ENCODE results near the gene ITM2A. TPM values are rescaled to one million over a fixed set of nuclear protein-coding genes. Genes with fewer than 3 reads are reported as not detected.

Gene ITM2A
- polyA plus RNA-seq, 2 of the 4 experiments (the other 2 are of a cell fraction) = 0.13 to 0.68 TPM

DNA sequence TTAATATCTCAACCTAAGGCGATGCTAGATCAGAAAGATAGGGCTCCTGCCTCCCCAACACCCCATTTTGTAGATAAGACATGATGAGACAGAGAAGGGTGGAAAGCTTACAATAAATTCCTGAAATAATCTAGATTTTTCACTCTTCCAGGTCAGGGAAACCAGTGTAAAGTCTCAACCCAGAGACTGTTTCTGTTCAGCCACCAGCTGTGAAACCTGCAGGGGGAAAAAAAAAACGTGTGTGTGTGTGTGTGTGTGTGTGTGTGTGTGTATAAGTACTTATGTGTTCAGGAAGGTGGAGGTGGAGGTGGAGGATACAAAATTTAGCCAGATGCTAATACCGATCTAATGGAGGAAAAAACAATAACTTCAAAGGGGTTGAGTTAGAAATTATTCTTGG, 773 bp upstream of the ITM2A start:
- ATAC-seq (no peak), FAIRE-seq (no peak), DNase-seq (ENCODE audit: low read depth in 1 of 2, low spot score in 1 of 2) (no peak)
- H3K9me3 ChIP-seq = no peaks in the 10 kb centered on the region
- ChIA-PET POLR2A (no interaction called here), CTCF (no interaction called here)
- 62% methylated on average over 2 of the region's 3 CpGs for WGBS (ENCODE audit: missing lambda C conversion rate)
- H3K4me3 ChIP-seq = no peak overlapping the region
- no peak overlapping the region for H3K4me2 ChIP-seq
- no peaks in the 10 kb centered on the region for H3K4me1 ChIP-seq
- no peak overlapping the region for H3K27ac ChIP-seq
- TF ChIP-seq, protein P1, sequence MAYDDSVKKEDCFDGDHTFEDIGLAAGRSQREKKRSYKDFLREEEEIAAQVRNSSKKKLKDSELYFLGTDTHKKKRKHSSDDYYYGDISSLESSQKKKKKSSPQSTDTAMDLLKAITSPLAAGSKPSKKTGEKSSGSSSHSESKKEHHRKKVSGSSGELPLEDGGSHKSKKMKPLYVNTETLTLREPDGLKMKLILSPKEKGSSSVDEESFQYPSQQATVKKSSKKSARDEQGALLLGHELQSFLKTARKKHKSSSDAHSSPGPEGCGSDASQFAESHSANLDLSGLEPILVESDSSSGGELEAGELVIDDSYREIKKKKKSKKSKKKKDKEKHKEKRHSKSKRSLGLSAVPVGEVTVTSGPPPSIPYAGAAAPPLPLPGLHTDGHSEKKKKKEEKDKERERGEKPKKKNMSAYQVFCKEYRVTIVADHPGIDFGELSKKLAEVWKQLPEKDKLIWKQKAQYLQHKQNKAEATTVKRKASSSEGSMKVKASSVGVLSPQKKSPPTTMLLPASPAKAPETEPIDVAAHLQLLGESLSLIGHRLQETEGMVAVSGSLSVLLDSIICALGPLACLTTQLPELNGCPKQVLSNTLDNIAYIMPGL (CRISPR knock-in tag; IDR thresholded peaks at IDR 0.05; ENCODE audit: borderline replicate concordance) = no peak
- TF ChIP-seq HDAC2 (IDR thresholded peaks at IDR 0.05) (no peak), MAZ (IDR thresholded peaks at IDR 0.05; ENCODE audit: borderline replicate concordance, low read depth, low read length) (no peak), CHD4 (IDR thresholded peaks at IDR 0.05; ENCODE audit: borderline replicate concordance) (no peak), MYC (IDR thresholded peaks at IDR 0.05; ENCODE audit: borderline replicate concordance, low read length) (no peak), ZNF302 (CRISPR knock-in tag; IDR thresholded peaks at IDR 0.05) (no peak), ZC3H11A (IDR thresholded peaks at IDR 0.05) (no peak), RCOR1 (IDR thresholded peaks at IDR 0.05; ENCODE audit: low read depth, low read length) (no peak), RNF2 (IDR thresholded peaks at IDR 0.05; ENCODE audit: borderline replicate concordance, low read depth) (no peak), CBX8 (IDR thresholded peaks at IDR 0.05) (no peak), HOXB5 (CRISPR knock-in tag; IDR thresholded peaks at IDR 0.05) (no peak), RFX5 (IDR thresholded peaks at IDR 0.05) (no peak), FOSB (CRISPR knock-in tag; IDR thresholded peaks at IDR 0.05) (no peak), HOXA7 (CRISPR knock-in tag; IDR thresholded peaks at IDR 0.05) (no peak)
- TF ChIP-seq, protein P2, sequence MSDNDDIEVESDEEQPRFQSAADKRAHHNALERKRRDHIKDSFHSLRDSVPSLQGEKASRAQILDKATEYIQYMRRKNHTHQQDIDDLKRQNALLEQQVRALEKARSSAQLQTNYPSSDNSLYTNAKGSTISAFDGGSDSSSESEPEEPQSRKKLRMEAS (IDR thresholded peaks at IDR 0.05) = no peak
- TF ChIP-seq, protein P3, sequence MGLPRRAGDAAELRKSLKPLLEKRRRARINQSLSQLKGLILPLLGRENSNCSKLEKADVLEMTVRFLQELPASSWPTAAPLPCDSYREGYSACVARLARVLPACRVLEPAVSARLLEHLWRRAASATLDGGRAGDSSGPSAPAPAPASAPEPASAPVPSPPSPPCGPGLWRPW (IDR thresholded peaks at IDR 0.05) = no peak

DNA sequence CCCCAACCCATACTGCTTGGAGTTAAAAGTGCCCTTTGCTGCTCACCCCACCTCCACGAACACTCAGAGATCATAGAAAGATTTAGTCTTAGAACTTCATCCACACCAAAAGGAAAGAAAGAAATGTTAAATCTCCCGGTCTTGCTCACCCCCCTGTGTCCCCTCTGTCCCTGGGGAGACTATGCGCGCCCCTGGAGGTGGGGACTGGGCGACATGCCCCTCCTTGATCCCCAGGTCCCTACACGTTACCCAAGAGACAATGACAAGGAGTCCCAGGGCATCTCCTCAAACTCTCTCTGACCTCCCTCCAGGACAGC, 620 bp downstream of the ITM2A start:
- ChIA-PET POLR2A (no interaction called here), CTCF (interaction anchor here (0.8 to 1.0 kb wide), 2 partner anchors 9 to 11 kb away, joined by 3 to 4 read pairs; no protein-coding TSS in a partner anchor)
- Histone ChIP-seq H3K4me2 (peak overlapping the region; percentile 55), H3K27ac (no peak overlapping the region), H3K9me3 (no peaks in the 10 kb centered on the region), H3K4me3 (no peak overlapping the region; the same call in 2 of the 3 replicates), H3K4me1 (no peaks in the 10 kb centered on the region)
- 25% methylated on average over 1 of the region's 6 CpGs for WGBS (ENCODE audit: missing lambda C conversion rate)
- FAIRE-seq (no peak), ATAC-seq (no peak), DNase-seq (ENCODE audit: low read depth in 1 of 2, low spot score in 1 of 2) (no peak)
- TF ChIP-seq TP53 (CRISPR knock-in tag; IDR thresholded peaks at IDR 0.05) (no peak), ESRRA (IDR thresholded peaks at IDR 0.05; ENCODE audit: borderline replicate concordance, low read length) (no peak), JUNB (IDR thresholded peaks at IDR 0.05) (no peak), SMC3 (IDR thresholded peaks at IDR 0.05) (no peak), POLR2A (IDR thresholded peaks at IDR 0.05; ENCODE audit: low read length) (no peak), TFCP2L1 (CRISPR knock-in tag; IDR thresholded peaks at IDR 0.05) (no peak), PHF8 (IDR thresholded peaks at IDR 0.05; ENCODE audit: borderline replicate concordance, low read depth) (no peak), CHD4 (IDR thresholded peaks at IDR 0.05; ENCODE audit: borderline replicate concordance) (no peak), FOXS1 (CRISPR knock-in tag; IDR thresholded peaks at IDR 0.05) (no peak), GATA3 (IDR thresholded peaks at IDR 0.05; ENCODE audit: borderline replicate concordance) (no peak), CBX2 (IDR thresholded peaks at IDR 0.05; ENCODE audit: borderline replicate concordance, low read depth) (no peak), ZNF302 (CRISPR knock-in tag; IDR thresholded peaks at IDR 0.05) (no peak), RFX5 (IDR thresholded peaks at IDR 0.05) (no peak), FOSL2 (IDR thresholded peaks at IDR 0.05) (no peak), FOSL2 (CRISPR knock-in tag; IDR thresholded peaks at IDR 0.05) (no peak), CBX8 (IDR thresholded peaks at IDR 0.05) (no peak), RNF2 (IDR thresholded peaks at IDR 0.05; ENCODE audit: borderline replicate concordance, low read depth) (no peak)
- TF ChIP-seq, protein P3 (IDR thresholded peaks at IDR 0.05) = no peak
- TF ChIP-seq, protein P4, sequence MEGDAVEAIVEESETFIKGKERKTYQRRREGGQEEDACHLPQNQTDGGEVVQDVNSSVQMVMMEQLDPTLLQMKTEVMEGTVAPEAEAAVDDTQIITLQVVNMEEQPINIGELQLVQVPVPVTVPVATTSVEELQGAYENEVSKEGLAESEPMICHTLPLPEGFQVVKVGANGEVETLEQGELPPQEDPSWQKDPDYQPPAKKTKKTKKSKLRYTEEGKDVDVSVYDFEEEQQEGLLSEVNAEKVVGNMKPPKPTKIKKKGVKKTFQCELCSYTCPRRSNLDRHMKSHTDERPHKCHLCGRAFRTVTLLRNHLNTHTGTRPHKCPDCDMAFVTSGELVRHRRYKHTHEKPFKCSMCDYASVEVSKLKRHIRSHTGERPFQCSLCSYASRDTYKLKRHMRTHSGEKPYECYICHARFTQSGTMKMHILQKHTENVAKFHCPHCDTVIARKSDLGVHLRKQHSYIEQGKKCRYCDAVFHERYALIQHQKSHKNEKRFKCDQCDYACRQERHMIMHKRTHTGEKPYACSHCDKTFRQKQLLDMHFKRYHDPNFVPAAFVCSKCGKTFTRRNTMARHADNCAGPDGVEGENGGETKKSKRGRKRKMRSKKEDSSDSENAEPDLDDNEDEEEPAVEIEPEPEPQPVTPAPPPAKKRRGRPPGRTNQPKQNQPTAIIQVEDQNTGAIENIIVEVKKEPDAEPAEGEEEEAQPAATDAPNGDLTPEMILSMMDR (IDR thresholded peaks at IDR 0.05) = no peak

Measured in A549 (cell line).